Stomach smooth muscle (tissue), 2 donors: ENCODE measurements around the gene SPDYA.
"Not testable (repeated sequence)": the region's sequence is repeated elsewhere in the genome, so short reads cannot be mapped to it uniquely, and the experiment has no call there.

Experiments used
- H3K27ac ChIP-seq: one replicate; pipeline ENCODE4 v1.7.0; 2013; ENCODE audit warnings: mild to moderate bottlenecking, low read length, inconsistent platforms
- H3K27me3 ChIP-seq, 2 donors: one replicate each; pipeline ENCODE4 v1.7.0; 2013; ENCODE audit warnings: low read length in 2 of 2; ENCODE audit not compliant: insufficient read depth in 2 of 2, control insufficient read depth in 1 of 2
- H3K36me3 ChIP-seq, 2 donors: one replicate each; pipeline ENCODE4 v1.7.0; 2013; ENCODE audit warnings: low read length in 2 of 2; ENCODE audit not compliant: control insufficient read depth in 2 of 2, insufficient read depth in 2 of 2
- H3K4me1 ChIP-seq: one replicate; pipeline ENCODE4 v1.7.0; 2013; ENCODE audit warnings: low read length; ENCODE audit not compliant: control insufficient read depth, insufficient read depth
- H3K4me3 ChIP-seq, 2 donors: one replicate each; pipeline ENCODE4 v1.7.0; 2013; ENCODE audit warnings: low read length in 2 of 2
- H3K9ac ChIP-seq, 2 donors: one replicate each; pipeline ENCODE4 v1.7.0; 2013; ENCODE audit warnings: low read length in 2 of 2, mild to moderate bottlenecking in 1 of 2
- H3K9me3 ChIP-seq, 2 donors: one replicate each; pipeline ENCODE4 v1.7.0; 2013; ENCODE audit warnings: low read length in 2 of 2; ENCODE audit not compliant: control insufficient read depth in 2 of 2
- donor health status: healthy.
- donor health status: Pancreatic carcinoma.

SPDYA gene

GRCh38 chr2:28779001-28779400, 31.6 kb upstream of the SPDYA start:
- Histone ChIP-seq H3K27ac (no peak overlapping the region), H3K9me3 (no peaks in the 10 kb centered on the region), H3K27me3 (no peaks in the 10 kb centered on the region), H3K4me1 (no peaks in the 10 kb centered on the region), H3K36me3 (peaks cover 10 to 40% of the 10 kb centered on the region in 2 donors), H3K9ac (no peak overlapping the region), H3K4me3 (no peak overlapping the region)

DNA sequence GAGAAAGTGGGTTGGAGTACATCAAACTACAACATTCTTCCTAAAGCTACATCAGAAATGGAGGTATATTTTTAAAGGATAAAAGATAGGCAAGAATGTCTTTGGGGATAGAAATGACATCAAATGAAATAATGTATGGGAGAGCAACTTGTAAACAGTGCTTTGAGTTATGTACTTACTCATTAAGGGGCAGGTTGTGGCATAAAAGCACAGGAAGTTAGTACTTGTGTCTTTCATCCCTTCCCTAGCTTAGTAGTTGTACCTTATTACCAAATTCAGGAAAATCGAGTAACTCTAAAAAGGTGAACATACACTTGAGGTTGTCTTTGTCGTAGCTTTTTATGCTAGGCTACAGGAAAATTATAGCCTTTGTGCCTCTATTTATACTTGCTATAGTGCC, 30.1 kb upstream of the SPDYA start:
- H3K4me1 ChIP-seq = no peaks in the 10 kb centered on the region
- H3K27ac ChIP-seq = no peak overlapping the region

GRCh38 chr2:28782423-28782822, 28.2 kb upstream of the SPDYA start:
- H3K36me3 ChIP-seq = peaks cover 15 to 49% of the 10 kb centered on the region in 2 donors

More for the DNA sequence above, 30.1 kb upstream of the SPDYA start:
- Histone ChIP-seq H3K9ac (no peak overlapping the region), H3K27me3 (no peaks in the 10 kb centered on the region), H3K36me3 (peaks cover 14 to 40% of the 10 kb centered on the region in 2 donors), H3K9me3 (no peaks in the 10 kb centered on the region), H3K4me3 (no peak overlapping the region)

GRCh38 chr2:28784570-28784969, 26.1 kb upstream of the SPDYA start:
- H3K27ac ChIP-seq, H3K9ac ChIP-seq, H3K4me3 ChIP-seq, H3K27me3 ChIP-seq, H3K9me3 ChIP-seq, H3K4me1 ChIP-seq: not testable (repeated sequence)
- peaks cover 15 to 48% of the 10 kb centered on the region in 2 donors for H3K36me3 ChIP-seq

More at GRCh38 chr2:28782423-28782822, 28.2 kb upstream of the SPDYA start:
- Histone ChIP-seq H3K27me3 (no peaks in the 10 kb centered on the region), H3K9ac (no peak overlapping the region), H3K27ac (no peak overlapping the region), H3K4me3 (no peak overlapping the region), H3K9me3 (no peaks in the 10 kb centered on the region), H3K4me1 (no peaks in the 10 kb centered on the region)

GRCh38 chr2:28796620-28797019, 14.0 kb upstream of the SPDYA start:
- Histone ChIP-seq H3K27me3 (no peaks in the 10 kb centered on the region), H3K9ac (no peak overlapping the region), H3K27ac (no peak overlapping the region), H3K36me3 (peaks cover 26 to 40% of the 10 kb centered on the region in 2 donors), H3K9me3 (peaks cover 0 to 3% of the 10 kb centered on the region in 2 donors), H3K4me3 (no peak overlapping the region), H3K4me1 (no peaks in the 10 kb centered on the region)

GRCh38 chr2:28801726-28802125, 8.9 kb upstream of the SPDYA start:
- H3K4me1 ChIP-seq = no peaks in the 10 kb centered on the region
- H3K27ac ChIP-seq = no peak overlapping the region
- H3K9me3 ChIP-seq = no peaks in the 10 kb centered on the region
- H3K36me3 ChIP-seq = peaks cover 9 to 16% of the 10 kb centered on the region in 2 donors
- no peak overlapping the region for H3K4me3 ChIP-seq
- no peak overlapping the region for H3K9ac ChIP-seq
- H3K27me3 ChIP-seq = no peaks in the 10 kb centered on the region

- Histone ChIP-seq H3K4me3 (no peak overlapping the region), H3K9ac (no peak overlapping the region), H3K27me3 (no peaks in the 10 kb centered on the region), H3K36me3 (peaks cover 5% of the 10 kb centered on the region in 2 donors), H3K9me3 (no peaks in the 10 kb centered on the region), H3K27ac (no peak overlapping the region), H3K4me1 (no peaks in the 10 kb centered on the region)
These were observed 7.6 kb upstream of the SPDYA start for GRCh38 chr2:28802975-28803429.

GRCh38 chr2:28809927-28810326, 707 bp upstream of the SPDYA start:
- H3K36me3 ChIP-seq = no peaks in the 10 kb centered on the region
- peak overlapping the region; percentile 31 to 74 for H3K4me3 ChIP-seq
- peaks cover 9% of the 10 kb centered on the region for H3K4me1 ChIP-seq
- H3K27ac ChIP-seq = no peak overlapping the region
- H3K9me3 ChIP-seq = no peaks in the 10 kb centered on the region
- no peaks in the 10 kb centered on the region for H3K27me3 ChIP-seq
- H3K9ac ChIP-seq = peak overlapping the region in 1 of 2 donors; percentile 37

GRCh38 chr2:28818053-28818452, 7.4 kb downstream of the SPDYA start:
- no peaks in the 10 kb centered on the region for H3K9me3 ChIP-seq
- no peak overlapping the region for H3K9ac ChIP-seq
- no peaks in the 10 kb centered on the region for H3K27me3 ChIP-seq
- no peaks in the 10 kb centered on the region for H3K4me1 ChIP-seq
- no peak overlapping the region for H3K4me3 ChIP-seq
- H3K36me3 ChIP-seq = no peaks in the 10 kb centered on the region
- H3K27ac ChIP-seq = no peak overlapping the region

GRCh38 chr2:28821295-28821958, 10.8 kb downstream of the SPDYA start:
- H3K4me1 ChIP-seq = no peaks in the 10 kb centered on the region
- no peak overlapping the region for H3K27ac ChIP-seq
- H3K27me3 ChIP-seq = no peaks in the 10 kb centered on the region
- no peak overlapping the region for H3K4me3 ChIP-seq
- no peak overlapping the region for H3K9ac ChIP-seq
- H3K9me3 ChIP-seq = no peaks in the 10 kb centered on the region
- no peaks in the 10 kb centered on the region for H3K36me3 ChIP-seq

- Histone ChIP-seq H3K9me3 (no peaks in the 10 kb centered on the region), H3K36me3 (no peaks in the 10 kb centered on the region), H3K4me1 (no peaks in the 10 kb centered on the region), H3K9ac (no peak overlapping the region), H3K27ac (no peak overlapping the region), H3K4me3 (no peak overlapping the region), H3K27me3 (no peaks in the 10 kb centered on the region)
These were observed 11.4 kb downstream of the SPDYA start for GRCh38 chr2:28822036-28822435.
